ENCODE data around the gene FUT9. TPM values are rescaled to one million over a fixed set of nuclear protein-coding genes. Genes with fewer than 3 reads are reported as not detected.
"Not testable (repeated sequence)": the region's sequence is repeated elsewhere in the genome, so short reads cannot be mapped to it uniquely, and the experiment has no call there.

FUT9 gene
- polyA plus RNA-seq, 4 donors = 3.2 to 6.7 (median 4.7) TPM

DNA sequence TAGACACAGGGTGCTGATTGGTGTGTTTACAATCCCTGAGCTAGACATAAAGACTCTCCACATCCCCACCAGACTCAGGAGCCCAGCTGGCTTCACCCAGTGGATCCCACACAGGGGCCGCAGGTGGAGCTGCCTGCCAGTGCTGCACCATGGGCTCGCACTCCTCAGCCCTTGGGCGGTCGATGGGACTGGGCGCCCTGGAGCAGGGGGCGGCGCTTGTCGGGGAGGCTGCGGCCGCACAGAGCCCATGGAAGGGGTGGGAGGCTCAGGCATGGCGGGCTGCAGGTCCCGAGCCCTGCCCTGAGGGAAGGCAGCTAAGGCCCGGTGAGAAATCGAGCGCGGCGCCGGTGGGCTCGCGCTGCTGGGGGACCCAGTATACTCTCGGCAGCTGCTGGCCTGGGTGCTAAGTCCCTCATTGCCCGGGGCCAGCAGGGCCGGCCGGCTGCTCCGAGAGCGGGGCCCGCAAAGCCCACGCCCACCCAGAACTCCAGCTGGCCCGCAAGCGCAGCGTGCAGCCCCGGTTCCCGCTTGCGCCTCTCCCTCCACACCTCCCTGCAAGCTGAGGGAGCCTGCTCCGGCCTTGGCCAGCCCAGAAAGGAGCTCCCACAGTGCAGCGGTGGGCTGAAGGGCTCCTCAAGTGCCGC, 245.1 kb downstream of the FUT9 start:
- DNase-seq (ENCODE audit: low read depth in 4 of 4, low spot score in 3 of 4) = not testable (repeated sequence)
